HEK293 (cell line): ENCODE results near the gene ADGRG7.
"Not testable (repeated sequence)": the region's sequence is repeated elsewhere in the genome, so short reads cannot be mapped to it uniquely, and the experiment has no call there.

Source experiments
- GLIS1 ChIP-seq: fragments of 450-650 bp; formaldehyde crosslinking; IDR thresholded peaks from 2 replicates; pipeline ENCODE4 v1.5.1; 2016; ENCODE audit warnings: missing biosample characterization, missing genetic modification characterization
- RBAK ChIP-seq: fragments of 450-650 bp; formaldehyde crosslinking; IDR thresholded peaks from 2 replicates; pipeline ENCODE4 v1.5.1; 2016; ENCODE audit warnings: missing biosample characterization, missing genetic modification characterization
- SETDB1 ChIP-seq: IDR thresholded peaks from one replicate; pipeline ENCODE4 v1.6.1; 2017; ENCODE audit warnings: mild to moderate bottlenecking, low read length, moderate library complexity, mixed read lengths; ENCODE audit not compliant: insufficient read length
- SP3 ChIP-seq: fragments of 450-650 bp; formaldehyde crosslinking; IDR thresholded peaks from 2 replicates; pipeline ENCODE4 v1.5.1; 2016; ENCODE audit warnings: missing biosample characterization, missing genetic modification characterization
- YY1 ChIP-seq: fragments of 450-650 bp; formaldehyde crosslinking; IDR thresholded peaks from 2 replicates; pipeline ENCODE4 v1.5.1; 2018; ENCODE audit warnings: missing biosample characterization, missing genetic modification characterization
- ZNF16 ChIP-seq: fragments of 450-650 bp; formaldehyde crosslinking; IDR thresholded peaks from 2 replicates; pipeline ENCODE4 v1.5.1; 2016; ENCODE audit warnings: low read depth, missing biosample characterization, missing genetic modification characterization
- ZNF48 ChIP-seq: fragments of 450-650 bp; formaldehyde crosslinking; IDR thresholded peaks from 2 replicates; pipeline ENCODE4 v1.5.1; 2016; ENCODE audit warnings: missing biosample characterization, missing genetic modification characterization
- TF ChIP-seq, protein P1 (sequence below): fragments of 450-650 bp; formaldehyde crosslinking; IDR thresholded peaks from 2 replicates; pipeline ENCODE4 v1.5.1; 2016; ENCODE audit warnings: missing biosample characterization, missing genetic modification characterization
- TF ChIP-seq, protein P2 (sequence below): fragments of 450-650 bp; formaldehyde crosslinking; IDR thresholded peaks from 2 replicates; pipeline ENCODE4 v1.5.1; 2016; ENCODE audit warnings: missing biosample characterization, missing genetic modification characterization
- TF ChIP-seq, protein P3 (sequence below): fragments of 450-650 bp; formaldehyde crosslinking; IDR thresholded peaks from 2 replicates; pipeline ENCODE4 v1.5.1; 2016; ENCODE audit warnings: missing biosample characterization, missing genetic modification characterization

DNA sequence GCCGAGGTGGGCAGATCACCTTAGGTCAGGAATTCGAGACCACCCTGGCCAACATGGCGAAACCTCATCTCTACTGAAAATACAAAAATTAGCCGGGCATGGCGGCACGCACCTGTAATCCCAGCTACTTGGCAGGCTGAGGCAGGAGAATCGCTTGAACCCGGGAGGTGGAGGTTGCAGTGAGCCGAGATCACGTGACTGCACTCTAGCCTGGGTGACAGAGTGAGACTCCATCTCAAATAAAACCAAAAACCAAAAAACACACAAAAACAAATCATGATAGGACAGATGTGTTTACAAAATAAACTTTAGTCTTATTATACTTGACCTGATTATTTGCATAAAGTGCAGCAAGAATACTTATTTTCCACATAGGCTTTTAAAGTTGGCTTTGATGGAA is 27.2 kb upstream of the ADGRG7 start:
- TF ChIP-seq, protein P1, sequence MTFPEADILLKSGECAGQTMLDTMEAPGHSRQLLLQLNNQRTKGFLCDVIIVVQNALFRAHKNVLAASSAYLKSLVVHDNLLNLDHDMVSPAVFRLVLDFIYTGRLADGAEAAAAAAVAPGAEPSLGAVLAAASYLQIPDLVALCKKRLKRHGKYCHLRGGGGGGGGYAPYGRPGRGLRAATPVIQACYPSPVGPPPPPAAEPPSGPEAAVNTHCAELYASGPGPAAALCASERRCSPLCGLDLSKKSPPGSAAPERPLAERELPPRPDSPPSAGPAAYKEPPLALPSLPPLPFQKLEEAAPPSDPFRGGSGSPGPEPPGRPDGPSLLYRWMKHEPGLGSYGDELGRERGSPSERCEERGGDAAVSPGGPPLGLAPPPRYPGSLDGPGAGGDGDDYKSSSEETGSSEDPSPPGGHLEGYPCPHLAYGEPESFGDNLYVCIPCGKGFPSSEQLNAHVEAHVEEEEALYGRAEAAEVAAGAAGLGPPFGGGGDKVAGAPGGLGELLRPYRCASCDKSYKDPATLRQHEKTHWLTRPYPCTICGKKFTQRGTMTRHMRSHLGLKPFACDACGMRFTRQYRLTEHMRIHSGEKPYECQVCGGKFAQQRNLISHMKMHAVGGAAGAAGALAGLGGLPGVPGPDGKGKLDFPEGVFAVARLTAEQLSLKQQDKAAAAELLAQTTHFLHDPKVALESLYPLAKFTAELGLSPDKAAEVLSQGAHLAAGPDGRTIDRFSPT (tag by site-specific recombination), result not testable (repeated sequence)
- TF ChIP-seq, protein P2, sequence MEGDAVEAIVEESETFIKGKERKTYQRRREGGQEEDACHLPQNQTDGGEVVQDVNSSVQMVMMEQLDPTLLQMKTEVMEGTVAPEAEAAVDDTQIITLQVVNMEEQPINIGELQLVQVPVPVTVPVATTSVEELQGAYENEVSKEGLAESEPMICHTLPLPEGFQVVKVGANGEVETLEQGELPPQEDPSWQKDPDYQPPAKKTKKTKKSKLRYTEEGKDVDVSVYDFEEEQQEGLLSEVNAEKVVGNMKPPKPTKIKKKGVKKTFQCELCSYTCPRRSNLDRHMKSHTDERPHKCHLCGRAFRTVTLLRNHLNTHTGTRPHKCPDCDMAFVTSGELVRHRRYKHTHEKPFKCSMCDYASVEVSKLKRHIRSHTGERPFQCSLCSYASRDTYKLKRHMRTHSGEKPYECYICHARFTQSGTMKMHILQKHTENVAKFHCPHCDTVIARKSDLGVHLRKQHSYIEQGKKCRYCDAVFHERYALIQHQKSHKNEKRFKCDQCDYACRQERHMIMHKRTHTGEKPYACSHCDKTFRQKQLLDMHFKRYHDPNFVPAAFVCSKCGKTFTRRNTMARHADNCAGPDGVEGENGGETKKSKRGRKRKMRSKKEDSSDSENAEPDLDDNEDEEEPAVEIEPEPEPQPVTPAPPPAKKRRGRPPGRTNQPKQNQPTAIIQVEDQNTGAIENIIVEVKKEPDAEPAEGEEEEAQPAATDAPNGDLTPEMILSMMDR, result not testable (repeated sequence)
- TF ChIP-seq, protein P3, sequence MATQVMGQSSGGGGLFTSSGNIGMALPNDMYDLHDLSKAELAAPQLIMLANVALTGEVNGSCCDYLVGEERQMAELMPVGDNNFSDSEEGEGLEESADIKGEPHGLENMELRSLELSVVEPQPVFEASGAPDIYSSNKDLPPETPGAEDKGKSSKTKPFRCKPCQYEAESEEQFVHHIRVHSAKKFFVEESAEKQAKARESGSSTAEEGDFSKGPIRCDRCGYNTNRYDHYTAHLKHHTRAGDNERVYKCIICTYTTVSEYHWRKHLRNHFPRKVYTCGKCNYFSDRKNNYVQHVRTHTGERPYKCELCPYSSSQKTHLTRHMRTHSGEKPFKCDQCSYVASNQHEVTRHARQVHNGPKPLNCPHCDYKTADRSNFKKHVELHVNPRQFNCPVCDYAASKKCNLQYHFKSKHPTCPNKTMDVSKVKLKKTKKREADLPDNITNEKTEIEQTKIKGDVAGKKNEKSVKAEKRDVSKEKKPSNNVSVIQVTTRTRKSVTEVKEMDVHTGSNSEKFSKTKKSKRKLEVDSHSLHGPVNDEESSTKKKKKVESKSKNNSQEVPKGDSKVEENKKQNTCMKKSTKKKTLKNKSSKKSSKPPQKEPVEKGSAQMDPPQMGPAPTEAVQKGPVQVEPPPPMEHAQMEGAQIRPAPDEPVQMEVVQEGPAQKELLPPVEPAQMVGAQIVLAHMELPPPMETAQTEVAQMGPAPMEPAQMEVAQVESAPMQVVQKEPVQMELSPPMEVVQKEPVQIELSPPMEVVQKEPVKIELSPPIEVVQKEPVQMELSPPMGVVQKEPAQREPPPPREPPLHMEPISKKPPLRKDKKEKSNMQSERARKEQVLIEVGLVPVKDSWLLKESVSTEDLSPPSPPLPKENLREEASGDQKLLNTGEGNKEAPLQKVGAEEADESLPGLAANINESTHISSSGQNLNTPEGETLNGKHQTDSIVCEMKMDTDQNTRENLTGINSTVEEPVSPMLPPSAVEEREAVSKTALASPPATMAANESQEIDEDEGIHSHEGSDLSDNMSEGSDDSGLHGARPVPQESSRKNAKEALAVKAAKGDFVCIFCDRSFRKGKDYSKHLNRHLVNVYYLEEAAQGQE (tag by site-specific recombination), result not testable (repeated sequence)
- TF ChIP-seq ZNF16 (tag by site-specific recombination); YY1 (tag by site-specific recombination); RBAK (tag by site-specific recombination); GLIS1 (tag by site-specific recombination); SP3; SETDB1; ZNF48: not testable (repeated sequence)
